Endometrial microvascular endothelial cells (primary cell): ENCODE results near the gene KREMEN2. TPM values are rescaled to one million over a fixed set of nuclear protein-coding genes. Genes with fewer than 3 reads are reported as not detected.
"Not testable (repeated sequence)": the region's sequence is repeated elsewhere in the genome, so short reads cannot be mapped to it uniquely, and the experiment has no call there.

ENCODE experiments used
- in situ Hi-C: cut with HindIII; loops from 2 replicates; pipeline ENCODE4 v1.10.0; 2017; ENCODE audit warnings: low sequenced_read_pairs, low pct_unique_long_range_greater_than_20kb; ENCODE audit errors: inconsistent ontology term
- total RNA-seq: library from RNA; depleted of rRNA; stranded (reverse); fragments of >200 nt; gene quantifications from one replicate; pipeline ENCODE4 v1.2.3, GENCODE V29; 2015; ENCODE audit errors: inconsistent ontology term

Gene KREMEN2
- total RNA-seq, 1 donor from 2014 or later = not detected

DNA sequence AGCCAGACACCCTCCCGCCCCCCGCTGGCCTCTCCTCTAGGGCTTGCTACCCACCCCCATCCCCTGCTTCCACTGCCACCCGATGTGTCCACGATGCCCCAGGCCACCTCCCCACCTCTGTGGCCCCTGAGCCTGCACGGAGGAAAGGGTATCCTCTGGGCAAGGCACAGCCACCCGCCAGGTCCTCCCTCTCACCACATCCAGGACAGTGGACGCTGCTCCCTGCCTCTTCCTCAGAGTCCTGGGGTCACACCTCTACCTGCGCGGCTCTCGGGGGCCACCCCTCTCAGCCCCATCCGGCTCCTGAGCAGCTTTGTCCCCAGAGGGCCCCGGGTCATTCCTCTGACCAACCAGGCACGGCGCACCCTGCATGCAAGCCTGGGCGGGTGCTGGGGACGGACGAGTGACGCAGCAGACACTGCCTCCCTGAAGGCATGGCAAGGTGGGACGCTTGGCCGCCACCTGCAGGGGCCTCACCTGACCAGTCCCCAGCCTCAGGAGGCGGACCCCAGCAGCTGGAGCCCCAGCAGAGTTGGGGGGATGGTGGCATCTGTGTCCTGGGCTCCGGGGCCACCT is 27.6 kb upstream of the KREMEN2 start:
- in situ Hi-C loops = no loop called here

DNA sequence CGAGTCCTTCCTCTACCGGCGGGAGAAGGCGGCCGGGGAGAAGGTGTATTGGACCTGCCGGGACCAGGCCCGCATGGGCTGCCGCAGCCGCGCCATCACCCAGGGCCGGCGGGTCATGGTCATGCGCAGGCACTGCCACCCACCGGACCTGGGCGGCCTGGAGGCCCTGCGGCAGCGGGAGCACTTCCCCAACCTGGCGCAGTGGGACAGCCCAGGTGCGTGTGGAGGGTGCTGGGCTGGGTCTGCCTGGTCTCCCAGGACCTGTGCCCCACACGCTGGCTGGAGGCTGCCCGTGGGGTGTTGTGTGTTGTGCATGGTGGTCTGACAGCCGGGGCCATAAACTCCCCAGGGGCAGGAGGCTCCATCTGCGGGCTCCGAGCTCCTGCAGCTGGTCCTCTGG is 26.9 kb upstream of the KREMEN2 start:
- in situ Hi-C loops = no loop called here

DNA sequence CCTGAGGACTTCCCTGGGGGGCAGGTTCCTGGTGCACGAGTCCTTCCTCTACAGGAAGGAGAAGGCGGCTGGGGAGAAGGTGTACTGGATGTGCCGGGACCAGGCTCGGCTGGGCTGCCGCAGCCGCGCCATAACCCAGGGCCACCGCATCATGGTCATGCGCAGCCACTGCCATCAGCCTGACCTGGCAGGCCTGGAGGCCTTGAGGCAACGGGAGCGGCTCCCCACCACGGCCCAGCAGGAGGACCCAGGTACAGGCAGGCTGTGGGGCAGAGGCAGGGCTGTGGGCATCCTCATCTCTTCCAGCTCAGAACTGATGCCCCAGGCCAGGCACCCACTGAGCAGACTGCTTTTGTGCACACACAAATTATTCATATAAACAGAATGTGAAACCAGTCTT is 25.9 kb upstream of the KREMEN2 start:
- in situ Hi-C loops = no loop called here

DNA sequence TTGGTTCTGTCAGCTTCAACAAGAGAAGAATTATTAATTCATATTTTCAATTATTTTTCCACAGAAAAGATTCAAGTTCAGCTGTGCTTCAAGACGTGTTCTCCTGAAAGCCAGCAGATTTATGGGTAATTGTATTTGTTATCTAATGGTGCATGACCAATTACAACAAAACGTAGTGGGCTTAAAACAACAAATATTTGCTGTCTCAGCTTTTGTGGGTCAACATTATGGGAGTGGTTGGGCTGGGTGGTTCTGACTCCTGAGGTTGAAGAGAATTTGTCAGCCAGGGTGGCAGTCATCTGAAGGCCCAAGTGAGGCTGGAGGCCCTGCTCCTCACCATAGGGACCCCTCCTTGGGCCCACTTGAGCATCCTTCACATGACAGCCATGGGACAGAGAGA is 24.1 kb upstream of the KREMEN2 start:
- in situ Hi-C loops = no loop called here

DNA sequence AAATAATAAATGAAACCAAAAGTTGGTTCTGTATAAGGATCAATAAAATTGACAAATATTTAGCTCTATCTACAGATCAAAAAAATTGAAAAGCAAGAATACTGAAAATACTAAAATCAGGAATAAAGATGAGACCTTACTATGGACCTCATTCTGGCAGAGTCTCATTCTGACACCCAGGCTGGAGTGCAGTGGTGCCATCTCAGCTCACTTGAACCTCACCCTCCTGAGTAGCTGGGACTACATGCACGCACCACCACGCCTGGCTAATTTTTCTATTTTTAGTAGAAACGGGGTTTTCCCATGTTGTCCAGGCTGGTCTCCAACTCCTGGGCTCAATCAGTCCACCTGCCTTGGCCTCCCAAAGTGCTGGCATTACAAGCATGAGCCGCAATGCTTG is 22.0 kb upstream of the KREMEN2 start:
- in situ Hi-C loops = no loop called here

DNA sequence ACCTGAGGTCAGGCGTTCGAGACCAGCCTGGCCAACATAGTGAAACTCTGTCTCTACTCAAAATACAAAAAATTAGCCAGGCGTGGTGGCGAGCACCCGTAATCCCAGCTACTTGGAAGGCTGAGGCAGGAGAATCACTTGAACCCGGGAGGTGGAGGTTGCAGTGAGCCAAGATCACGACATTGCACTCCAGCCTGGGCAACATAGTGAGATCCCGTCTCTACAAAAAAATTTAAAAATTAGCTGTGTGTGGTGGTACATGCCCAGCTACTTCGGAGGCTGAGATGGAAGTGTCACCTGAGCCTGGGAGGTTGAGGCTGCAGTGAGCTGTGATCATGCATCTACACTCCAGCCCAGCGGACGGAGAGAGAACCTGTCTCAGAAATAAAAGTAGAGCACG is 20.4 kb upstream of the KREMEN2 start:
- in situ Hi-C loops = not testable (repeated sequence)

DNA sequence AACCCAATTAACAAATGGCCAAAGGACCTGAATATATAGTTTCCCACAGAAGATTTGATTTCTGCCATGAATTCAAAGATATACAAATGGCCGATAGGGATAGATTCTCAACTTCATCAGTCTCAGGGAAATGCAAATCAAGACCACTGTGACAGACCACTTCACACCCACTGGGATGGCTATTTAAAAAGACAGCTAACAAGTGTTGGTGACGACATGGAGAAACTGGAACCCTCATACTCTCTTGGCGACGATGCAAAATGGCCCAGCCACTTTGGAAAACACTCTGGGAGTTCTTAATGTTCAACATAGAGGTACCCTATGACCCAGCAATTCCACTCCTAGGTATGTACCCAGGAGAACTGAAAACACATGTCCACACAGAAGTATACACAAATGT is 17.4 kb upstream of the KREMEN2 start:
- in situ Hi-C loops = no loop called here

DNA sequence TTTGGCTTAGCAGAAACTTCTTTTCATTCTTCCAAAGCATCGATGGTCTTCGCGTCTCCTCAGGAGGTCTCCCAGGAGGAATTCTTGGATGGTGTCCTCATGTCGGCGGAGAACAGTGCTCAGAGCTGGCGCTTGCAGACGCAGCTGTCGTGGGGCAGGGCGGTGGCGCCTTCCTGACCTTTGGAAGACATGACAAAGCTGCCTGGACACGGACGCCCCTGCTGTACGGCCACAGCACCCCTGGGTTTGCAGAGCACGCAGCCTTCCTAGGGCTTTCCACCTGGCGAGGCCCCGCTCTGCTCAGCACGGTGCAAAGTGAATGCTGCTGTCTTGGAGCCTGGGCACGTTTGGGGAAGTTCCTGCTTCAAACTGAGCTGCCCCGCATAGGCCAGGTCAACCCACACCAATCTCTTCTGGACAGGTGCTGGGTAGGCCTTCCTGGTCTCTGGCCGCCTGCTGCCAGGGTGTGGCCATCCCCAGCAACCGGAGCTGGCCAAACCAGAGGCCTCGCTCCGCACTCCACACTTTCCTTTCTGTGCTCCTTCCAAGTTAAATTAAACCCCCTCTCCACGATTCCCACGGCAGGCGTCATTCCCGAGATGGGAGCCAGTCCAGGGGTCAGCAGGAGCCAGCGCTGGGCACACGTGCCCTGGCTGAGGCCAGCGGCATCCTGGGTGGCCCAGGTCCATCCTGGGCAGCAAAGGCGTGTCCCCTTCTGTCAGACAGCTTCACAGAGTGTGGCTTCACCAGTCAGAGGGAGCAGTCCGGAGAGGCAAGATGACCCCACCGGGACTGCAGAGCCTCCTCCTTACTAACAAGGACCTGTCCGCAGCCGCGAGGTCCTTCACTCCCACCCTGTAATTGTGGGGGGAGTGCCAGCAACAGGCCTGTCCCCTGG is 15.0 kb upstream of the KREMEN2 start:
- in situ Hi-C loops = no loop called here

DNA sequence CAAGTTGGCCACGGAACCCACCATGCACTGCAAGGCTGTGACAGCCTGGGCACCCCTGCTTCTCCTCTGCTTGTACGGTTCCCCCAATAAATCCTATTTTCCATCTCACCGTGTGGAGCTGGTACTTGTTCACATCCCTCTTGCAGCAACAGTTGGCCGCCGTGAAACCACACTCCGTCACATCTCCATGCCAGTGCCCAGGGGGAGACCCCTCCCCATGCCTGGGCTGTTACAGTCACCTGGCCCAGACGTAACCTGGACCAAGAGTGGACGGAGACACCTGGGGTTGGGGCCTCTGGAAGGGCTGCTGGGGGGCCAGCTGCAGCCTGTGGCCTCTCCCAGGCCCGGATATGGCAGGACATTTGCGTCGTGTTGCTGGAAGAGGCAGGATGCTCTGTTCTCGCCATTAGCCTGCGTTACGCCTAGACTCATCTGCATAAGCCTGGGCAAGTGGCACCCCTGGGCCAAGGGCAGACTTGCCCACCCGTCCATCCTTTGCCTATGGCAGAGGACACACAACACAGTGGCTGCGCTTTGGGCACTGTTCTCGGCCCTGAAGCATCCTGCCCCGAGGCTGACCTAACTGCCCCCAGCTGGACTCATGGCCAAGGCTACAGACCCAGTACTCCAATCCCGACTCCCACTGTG is 14.2 kb upstream of the KREMEN2 start:
- in situ Hi-C loops = no loop called here

DNA sequence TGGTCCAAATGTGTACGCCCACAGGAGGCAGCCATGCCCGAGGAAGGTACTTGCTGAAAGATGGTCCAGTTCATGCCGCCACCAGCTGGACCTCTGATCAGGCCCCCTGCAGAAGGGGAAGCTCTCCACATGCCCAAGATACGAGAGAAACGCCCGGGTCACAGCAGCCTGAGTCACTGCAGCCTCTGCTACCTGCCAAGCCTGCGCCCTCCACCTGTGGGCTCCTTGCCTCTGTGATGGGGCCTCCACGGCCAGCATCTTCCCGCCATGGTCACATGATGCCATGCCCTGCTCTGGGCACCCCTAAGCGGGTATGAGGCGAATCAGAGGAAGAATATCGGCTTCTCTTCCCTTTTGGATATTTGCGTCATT is 13.7 kb upstream of the KREMEN2 start:
- in situ Hi-C loops = no loop called here

DNA sequence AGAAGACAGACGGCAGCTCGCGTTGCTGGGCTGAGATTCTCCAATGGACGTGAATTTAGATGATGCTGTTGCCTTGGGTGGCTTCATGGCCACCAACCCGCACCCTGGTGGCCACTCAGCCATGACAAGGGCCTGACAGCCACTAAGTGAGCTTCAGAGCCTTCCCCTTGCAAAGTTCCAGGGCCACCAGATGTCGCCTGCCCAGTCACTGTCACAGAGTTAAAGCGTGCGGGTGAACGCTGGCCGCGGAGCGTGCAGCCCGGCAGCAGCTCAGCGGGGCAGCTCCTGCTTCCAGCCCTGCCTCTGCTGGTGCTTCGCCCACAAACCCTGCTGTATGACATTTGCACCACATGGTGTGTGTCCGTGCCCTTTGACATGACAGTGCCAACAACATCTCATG is 13.3 kb upstream of the KREMEN2 start:
- in situ Hi-C loops = no loop called here

DNA sequence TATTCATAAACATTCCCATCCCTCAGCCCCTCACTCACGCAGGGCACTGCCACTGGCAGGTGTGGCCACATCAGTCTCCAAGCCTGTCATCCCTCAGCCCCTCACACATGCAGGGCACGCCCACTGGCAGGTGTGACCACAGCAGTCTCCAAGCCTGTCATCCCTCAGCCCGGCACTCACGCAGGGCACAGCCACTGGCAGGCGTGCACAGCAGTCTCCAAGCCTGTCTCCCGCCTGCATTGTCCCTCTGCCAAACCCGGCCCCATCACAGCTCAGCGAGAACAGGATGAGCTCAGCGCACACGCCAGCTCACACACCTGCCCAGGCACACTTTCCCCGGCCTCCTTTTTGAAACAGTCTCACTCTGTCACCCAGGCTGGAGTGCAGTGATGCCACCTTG is 11.4 kb upstream of the KREMEN2 start:
- in situ Hi-C loops = no loop called here

DNA sequence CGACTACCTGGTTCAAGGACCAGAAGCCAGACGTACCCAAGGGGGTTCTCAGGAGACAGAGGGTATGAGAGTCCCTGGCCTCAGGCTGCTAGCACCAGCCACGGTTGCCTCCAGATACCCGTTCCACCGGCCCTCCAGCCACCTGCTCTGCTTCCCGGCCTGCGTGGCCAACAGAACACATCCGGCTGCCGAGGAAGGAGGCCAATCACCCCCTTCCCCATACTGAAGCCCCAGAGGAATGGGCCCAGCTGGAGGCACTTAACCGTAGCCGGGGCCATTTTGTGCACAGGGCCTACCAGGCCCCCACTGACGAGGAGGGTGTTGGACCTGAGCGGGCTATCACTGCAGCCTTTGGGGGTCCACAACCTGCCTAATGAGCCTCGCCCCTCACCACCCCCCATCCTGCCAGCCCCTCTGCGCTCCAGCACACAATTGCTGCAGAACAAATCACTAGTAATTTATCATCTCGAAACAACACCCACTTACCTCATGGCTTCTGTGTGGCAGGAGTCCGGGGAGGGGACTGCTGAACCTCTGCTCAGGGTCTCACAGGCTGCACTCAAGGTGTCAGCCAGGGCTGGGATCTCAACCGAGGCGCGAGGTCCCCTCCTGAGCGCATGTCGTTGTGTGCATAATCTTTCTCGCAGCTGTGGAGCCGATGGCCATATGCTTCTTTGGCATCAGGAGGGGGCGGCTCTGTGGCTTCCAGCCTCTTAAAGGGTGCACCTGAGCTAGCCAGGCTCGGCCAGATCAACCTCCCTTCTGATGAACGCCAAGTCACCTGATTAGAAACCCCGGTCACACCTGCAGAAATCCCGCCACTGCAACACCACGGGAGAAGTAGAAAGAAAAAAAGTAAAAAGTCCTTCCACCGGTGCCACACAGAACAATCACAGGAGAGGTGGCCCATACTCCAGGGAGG is 10.1 kb upstream of the KREMEN2 start:
- in situ Hi-C loops = no loop called here

DNA sequence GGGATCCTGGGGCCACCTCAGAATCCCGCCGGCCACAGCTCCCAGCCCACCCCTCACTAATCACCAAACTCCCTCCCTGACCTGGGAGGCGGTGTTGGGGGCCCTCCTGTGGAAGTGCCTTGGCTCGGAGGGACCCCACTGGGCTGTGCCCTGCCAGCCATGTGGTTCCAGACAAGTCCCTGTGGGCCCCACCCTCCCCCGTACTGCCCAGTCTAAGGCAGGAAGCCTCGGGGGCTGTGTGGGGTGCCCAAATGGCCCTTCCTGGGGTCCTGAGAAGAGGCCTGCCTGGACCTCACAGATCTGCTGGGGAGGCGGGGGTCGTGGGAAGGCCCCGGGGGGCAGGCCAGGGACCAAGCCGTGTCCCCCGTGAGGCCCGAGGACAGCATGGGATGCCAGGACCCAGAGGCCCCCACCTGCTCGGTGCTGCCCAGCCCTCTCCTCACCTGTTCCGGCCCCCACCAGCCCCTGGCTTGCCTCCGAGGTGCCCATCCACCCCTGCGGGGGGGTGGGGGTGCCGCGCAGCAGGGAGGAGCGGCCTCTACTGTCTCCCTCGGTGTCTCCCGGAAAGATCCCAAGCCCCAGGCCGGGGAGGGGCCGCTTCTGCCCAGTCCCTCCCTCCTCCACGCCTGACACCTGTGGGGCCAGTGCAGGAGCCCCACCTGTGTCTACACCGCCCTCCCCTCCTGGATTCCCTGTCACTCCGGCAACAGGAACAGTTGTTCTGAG is 9.3 kb upstream of the KREMEN2 start:
- in situ Hi-C loops = no loop called here

DNA sequence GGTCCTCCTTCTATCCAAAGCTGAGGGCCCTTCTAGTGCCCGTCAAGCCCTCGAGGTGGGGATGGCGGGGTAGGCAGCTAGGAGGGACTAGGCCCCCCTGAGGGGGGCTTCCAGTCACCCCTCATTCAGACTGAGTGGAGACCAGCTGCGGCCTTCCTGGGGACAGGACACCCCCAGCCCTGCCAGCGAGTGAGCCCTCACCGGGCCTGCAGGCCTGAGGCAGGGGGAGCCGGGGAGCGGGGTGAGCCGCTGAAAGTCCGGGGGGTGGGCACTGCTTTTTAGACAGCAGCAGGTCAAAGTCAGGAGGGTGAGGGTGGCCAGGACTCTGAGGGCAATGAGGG is 8.7 kb upstream of the KREMEN2 start:
- in situ Hi-C loops = no loop called here

DNA sequence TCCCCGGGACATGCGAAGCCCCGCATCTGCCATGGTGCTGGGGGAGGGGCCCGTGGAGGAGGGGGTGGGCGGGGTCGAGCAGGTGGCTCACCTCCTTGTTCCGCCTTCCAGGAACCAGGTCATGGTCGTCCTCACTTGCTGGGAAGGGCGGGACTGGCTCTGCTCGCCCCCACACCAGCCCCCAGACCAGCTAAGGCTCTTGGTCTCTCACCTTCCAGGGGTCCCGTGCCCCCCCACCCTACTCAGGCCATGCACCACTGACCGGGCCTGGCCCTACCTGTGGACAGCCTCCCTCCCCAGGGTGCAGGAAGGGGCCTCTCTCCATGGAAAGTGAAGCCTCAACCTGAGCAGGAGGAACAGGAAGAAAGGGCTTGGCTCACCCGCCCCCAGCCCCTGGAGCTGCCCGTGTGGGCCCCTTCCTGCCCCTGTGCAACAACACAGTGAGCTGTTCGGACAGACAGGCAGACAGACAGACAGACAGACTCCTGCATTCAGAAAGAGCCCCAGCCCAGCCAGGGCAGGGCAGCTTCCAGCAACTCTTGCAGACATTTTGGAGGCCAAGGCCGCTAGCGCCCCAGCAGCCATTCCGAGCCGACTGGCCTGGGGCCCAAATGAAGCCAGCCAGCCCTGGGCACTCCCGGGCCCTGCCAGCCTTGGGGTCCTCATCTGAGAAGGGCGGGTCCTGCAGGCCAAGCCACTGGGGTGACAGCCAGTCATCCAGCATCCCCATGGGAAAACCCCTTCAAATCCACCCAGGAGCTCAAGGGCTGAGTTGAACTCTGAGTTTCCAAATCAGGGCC is 8.1 kb upstream of the KREMEN2 start:
- in situ Hi-C loops = no loop called here

DNA sequence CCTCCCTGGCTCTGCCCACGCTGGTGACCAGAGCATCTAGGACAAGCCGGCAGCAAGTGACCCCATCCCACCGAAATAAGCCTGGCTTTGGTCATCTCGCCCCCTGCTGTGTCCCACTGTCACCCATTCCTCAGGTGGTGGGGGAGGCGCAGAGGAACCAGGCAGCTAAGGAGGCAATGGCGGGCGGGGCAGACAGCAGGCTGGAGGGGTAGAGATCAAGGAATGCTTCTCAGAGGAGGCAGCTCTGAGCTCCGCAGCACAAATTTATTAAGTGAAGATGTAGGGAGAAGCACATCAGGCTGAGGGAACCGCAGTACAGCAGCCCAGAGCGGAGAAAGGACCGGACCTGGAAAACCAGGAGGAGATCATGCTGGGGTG is 7.5 kb upstream of the KREMEN2 start:
- in situ Hi-C loops = no loop called here

DNA sequence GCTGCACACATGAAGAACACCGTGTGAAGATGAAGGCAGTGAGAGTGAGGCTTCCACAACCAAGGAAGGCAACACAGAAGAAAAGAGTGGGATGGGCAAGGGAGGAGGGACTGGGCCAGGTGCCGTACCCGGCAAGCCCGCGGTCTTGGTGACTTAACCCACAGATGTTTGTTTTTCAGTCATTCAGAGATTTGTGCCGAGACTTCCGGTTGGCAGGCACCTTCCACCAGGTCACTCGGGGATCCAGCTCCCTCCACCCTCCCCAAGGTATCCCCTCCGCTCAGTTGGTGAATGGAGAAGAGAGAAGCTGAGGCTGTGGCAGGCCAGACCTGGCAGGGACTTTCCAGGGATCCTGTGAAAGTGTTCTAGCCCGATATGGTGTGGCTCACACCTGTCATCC is 4.9 kb upstream of the KREMEN2 start:
- in situ Hi-C loops = no loop called here
